ENCODE data around the gene TLE4. TPM values are rescaled to one million over a fixed set of nuclear protein-coding genes. Genes with fewer than 3 reads are reported as not detected.
"Not testable (repeated sequence)": the region's sequence is repeated elsewhere in the genome, so short reads cannot be mapped to it uniquely, and the experiment has no call there.

Gene TLE4
- polyA plus RNA-seq, 3 donors = 3.9 to 11.1 (median 8.1) TPM

DNA sequence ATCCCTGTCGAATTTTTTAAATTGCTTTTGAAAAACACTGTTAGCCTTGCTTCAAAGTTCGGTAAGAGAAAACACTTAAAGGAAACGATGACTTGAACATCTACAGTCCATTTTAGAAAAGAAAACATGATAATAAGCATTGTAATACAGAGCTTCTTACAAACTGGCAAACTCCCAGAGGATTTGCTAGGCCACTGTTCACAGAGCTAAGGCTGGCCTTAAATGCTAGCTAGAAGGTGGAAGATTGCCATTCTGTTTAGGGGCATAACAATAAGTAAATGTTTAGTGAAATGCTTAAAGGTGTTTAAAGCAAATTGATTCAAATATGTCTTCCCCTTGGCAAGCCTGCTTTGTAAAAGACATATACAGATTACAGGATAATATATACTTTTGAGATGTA lies 169.6 kb downstream of the TLE4 start:
- WGBS, 3 donors = 72 to 86% (median 84%) methylated on average over 3 of the region's 3 CpGs
- no peak overlapping the region for H3K27ac ChIP-seq (ENCODE audit: low read depth, low read length)

DNA sequence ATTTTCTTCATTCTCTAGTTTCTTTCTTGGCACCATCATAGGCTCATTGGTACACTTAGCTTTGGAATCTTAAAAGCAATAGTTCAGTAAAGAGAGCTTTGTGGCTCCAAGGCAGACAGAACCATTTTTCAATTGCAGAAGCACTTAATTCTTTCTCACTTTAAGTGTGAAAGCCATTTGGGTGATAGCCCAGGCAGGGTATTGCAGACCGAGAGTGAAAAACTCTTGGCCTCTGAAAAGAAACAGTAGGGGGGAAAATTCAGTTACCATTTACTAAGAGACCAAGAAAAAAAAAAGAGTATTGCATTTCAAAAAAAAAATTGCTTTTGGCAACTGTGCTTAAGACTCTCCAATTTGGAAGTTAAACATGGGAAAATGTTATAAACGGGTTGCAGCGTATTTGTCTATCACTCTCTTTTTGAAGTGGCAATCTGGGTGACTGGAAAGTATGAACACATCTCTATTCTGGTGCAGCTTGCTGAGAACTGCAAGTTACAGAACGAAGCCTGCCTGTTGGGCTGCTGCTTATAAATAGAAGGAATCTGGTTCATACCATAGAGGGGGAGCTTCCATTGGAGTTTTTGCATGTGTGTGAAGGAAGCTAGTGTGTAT lies 170.5 kb downstream of the TLE4 start:
- 60 to 72% (median 61%) methylated on average over 4 of the region's 4 CpGs for WGBS, 3 donors
- no peak overlapping the region for H3K27ac ChIP-seq (ENCODE audit: low read depth, low read length)

GRCh38 chr9:79744521-79744920 lies 172.8 kb downstream of the TLE4 start:
- 89 to 97% (median 96%) methylated on average over 6 of the region's 6 CpGs for WGBS, 3 donors
- no peak overlapping the region for H3K27ac ChIP-seq (ENCODE audit: low read depth, low read length)

DNA sequence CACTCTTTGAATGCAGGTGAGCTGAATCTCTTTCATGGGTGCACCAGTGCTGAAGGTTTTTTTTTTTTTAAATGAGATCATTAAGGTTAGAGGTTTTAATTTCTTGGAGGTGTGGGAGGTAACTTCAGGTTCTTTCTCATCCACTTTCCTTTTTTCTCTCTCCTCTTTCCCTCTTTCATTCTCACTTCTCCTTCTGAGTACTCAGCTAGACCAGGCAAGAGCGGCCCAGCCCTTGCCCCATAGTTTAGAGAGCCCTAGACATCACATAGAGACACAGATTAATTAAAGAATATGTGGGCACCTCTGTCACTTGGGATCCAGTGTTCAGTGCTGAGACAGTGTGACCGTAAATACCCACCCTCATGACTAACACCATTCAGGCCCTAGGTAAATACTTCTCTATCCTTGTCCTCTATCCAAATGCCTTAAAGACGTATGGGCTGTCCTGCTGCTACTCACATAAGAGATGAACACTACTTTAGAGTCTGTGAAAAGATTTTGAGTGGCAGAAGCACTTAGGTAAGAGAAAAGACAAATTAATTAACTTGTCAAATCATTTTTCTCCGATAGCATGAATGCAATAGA lies 174.1 kb downstream of the TLE4 start:
- 80 to 94% (median 94%) methylated on average over 4 of the region's 4 CpGs for WGBS, 3 donors
- no peak overlapping the region for H3K27ac ChIP-seq (ENCODE audit: low read depth, low read length)

DNA sequence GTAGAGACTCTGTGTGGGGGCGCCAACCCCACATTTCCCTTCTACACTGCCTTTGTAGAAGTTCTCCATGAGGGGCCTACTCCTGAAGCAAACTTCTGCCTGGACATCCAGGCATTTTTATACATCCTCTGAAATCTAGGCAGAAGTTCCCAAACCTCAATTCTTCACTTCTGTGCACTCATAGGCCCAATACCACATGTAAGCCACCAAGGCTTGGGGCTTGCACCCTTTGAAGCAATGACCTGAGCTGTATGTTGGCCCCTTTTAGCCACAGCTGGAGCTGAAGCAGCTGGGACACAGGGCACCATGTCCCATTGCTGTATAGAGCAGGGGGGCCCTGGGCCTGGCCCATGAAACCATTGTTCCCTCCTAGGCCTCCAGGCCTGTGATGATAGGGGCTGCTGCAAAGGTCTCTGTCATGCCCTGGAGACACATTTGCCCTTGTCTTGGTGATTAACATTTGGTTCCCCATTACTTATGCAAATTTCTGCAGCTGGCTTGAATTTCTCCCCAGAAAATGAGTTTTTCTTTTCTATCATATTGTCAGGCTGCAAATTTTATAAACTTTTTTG lies 180.2 kb downstream of the TLE4 start:
- H3K27ac ChIP-seq (ENCODE audit: low read depth, low read length) = not testable (repeated sequence)
- 96 to 100% (median 100%) methylated on average over 1 of the region's 1 CpG for WGBS, 3 donors

DNA sequence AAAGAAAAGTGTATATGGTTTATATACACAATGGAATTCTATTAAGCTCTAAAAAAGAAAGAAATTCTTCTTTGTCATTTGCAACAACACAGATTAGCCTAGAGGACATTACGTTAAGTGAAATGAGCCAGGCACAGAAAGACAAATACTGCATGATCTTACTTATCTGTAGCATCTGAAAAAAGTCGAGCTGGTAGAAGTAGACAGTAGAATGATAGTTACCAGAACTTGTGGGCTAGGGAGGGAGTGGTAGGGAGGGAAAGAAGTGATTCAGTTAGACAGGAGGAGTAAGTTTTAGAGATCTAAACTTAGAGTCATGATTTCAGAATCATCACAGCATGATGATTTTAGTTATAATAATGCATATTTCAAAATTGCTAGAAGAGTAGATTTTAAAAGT lies 184.6 kb downstream of the TLE4 start:
- H3K27ac ChIP-seq (ENCODE audit: low read depth, low read length) = no peak overlapping the region
- WGBS, 3 donors = 69 to 75% (median 75%) methylated on average over 2 of the region's 2 CpGs

- no peak overlapping the region for H3K27ac ChIP-seq (ENCODE audit: low read depth, low read length)
These were observed 185.3 kb downstream of the TLE4 start for GRCh38 chr9:79757074-79757473.

DNA sequence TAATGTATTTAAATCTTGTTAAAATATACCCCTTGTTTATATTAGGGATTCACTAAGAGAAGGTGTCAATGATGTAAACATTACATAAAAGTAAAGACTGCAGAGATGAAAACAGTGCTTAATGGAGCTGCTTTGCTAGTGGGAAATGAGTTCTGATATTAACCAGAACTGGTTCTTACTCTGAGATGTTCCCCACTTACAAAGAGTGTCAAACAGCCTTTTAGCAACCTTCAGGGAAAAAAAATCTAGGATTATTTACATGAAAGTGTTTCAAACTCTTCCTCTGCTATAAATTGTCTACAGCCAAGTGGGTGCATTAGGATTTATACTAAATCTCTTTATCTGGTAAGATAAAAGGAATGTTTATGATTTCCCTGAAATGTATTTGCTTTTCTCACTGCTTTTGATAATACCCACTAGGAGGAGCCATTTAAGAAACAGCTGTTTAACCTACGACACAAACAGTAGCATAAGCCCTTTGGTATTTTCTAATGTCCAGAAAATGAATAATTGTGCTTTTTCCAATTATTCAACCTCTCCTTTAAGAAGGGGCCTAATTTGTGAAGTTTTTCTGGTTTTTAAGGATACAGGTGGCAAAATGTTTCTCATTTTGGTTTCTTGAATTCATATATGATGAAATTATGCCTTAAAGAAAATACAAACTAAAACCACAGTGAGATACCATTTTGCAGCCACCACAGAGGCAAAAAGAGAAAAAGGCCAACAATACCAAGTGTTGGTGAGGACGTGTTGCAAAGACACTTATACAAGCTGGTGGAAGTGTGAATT lies 186.3 kb downstream of the TLE4 start:
- WGBS, 3 donors = 47 to 58% (median 54%) methylated on average over 2 of the region's 2 CpGs
- H3K27ac ChIP-seq (ENCODE audit: low read depth, low read length) = no peak overlapping the region

DNA sequence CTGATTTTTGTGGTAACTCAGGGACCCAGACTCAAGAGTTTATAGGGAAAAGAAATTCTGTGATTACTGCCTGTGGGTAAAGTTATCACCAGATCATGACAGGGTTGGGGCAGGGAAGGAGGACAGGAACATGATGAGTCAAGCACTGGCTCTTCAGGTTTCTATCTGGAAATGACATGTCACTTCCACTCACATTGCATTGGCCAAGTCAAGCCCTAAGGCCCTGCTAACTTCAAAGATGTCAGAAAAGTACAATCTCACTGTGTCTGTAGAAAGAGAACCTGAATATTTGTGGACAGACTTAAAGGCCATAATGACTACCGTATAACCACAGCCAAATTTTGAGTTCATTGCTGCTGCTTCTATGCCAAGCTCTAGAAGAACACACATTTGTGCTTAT lies 187.7 kb downstream of the TLE4 start:
- no peak overlapping the region for H3K27ac ChIP-seq (ENCODE audit: low read depth, low read length)
- WGBS, 3 donors = 89 to 97% (median 92%) methylated on average over 1 of the region's 1 CpG

DNA sequence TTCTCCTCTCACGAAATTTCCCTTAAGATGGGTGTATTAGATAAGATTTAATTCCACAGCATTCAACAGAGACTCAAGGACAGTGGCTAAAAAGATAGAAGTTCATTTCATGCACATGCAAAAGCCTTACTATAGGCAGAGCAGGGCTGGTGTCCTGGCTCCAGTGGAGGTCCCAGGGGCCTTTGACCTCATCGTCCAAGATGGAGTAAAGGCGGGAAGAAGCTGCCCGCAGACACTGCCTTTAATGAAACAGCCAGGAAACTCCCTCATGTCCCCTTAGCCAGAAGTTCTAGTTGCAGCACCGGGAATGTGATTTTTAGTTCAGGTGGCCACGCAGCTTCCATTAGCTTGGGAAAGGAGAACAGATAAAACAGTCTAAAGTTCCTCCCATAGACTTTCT lies 190.3 kb downstream of the TLE4 start:
- H3K27ac ChIP-seq (ENCODE audit: low read depth, low read length) = no peak overlapping the region
- WGBS, 3 donors = 76 to 82% (median 79%) methylated on average over 6 of the region's 6 CpGs

GRCh38 chr9:79763671-79764285 lies 192.0 kb downstream of the TLE4 start:
- H3K27ac ChIP-seq (ENCODE audit: low read depth, low read length) = no peak overlapping the region
- WGBS, 3 donors = 85 to 87% (median 87%) methylated on average over 6 of the region's 6 CpGs

DNA sequence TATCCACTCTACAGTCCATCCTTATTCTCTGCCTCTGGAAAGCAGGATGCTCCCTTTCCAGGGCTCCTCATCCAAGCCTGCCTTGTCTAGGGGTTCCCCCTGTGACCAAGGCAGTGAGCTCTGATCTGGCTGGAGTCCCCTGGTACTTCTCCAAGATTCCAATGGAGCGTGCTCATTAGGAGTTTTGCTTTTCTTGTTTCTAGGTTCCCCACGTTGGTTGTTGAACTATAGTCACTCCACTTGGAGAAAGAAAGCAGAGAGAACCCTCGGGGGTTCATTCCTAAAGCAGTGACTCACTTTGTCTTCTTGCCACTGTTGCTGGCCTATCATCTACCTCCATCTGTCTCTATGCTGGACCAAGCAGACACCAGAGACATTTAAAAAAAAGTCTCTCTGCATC lies 192.6 kb downstream of the TLE4 start:
- WGBS, 3 donors = 30 to 50% (median 42%) methylated on average over 3 of the region's 3 CpGs
- H3K27ac ChIP-seq (ENCODE audit: low read depth, low read length) = no peak overlapping the region

DNA sequence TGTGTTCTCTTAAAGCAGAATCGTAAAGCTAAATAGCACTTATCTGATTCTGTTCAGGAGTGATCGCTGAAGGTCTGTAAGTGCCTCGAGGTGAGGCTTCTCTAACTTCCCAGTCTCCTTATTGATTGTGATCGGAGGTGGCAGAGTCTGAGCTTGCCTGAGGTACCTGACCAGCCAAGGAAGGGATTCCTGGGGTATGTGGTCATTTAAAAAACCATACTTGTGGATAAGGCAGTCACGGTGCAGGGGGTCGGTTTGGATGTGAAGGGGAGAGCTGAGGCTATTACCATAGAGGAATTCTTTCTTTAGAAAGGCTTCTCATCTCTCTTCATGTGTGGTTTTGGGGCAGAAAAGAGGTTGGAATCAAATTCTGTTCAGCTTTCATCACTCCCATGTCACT lies 193.7 kb downstream of the TLE4 start:
- 55 to 87% (median 83%) methylated on average over 6 of the region's 6 CpGs for WGBS, 3 donors
- H3K27ac ChIP-seq (ENCODE audit: low read depth, low read length) = no peak overlapping the region

GRCh38 chr9:79766091-79766490 lies 194.3 kb downstream of the TLE4 start:
- 71 to 94% (median 88%) methylated on average over 5 of the region's 5 CpGs for WGBS, 3 donors

DNA sequence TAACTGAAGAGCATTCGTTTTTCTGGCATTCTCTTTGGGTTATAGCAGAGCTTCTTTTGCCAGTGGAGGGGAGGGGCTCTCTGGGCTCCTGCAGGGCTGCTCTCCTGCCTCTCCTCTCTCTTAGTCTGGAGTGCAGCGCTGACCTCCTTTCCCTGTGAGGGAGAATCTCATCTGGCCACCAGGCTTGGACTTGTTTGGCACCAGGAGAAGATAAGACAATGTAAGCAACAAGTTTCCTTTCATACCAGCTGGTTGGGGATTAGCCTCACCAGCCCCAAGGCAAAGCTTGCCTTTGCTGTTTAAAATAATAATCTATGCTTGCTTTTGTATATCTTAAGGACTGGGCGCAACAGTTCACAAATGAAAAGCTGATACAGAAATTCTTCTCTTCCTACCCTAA lies 196.4 kb downstream of the TLE4 start:
- H3K27ac ChIP-seq (ENCODE audit: low read depth, low read length) = no peak overlapping the region
- 50 to 56% (median 54%) methylated on average over 3 of the region's 3 CpGs for WGBS, 3 donors

More at GRCh38 chr9:79766091-79766490, 194.3 kb downstream of the TLE4 start:
- no peak overlapping the region for H3K27ac ChIP-seq (ENCODE audit: low read depth, low read length)

GRCh38 chr9:79769476-79770275 lies 197.9 kb downstream of the TLE4 start:
- 85 to 92% (median 90%) methylated on average over 4 of the region's 4 CpGs for WGBS, 3 donors
- no peak overlapping the region for H3K27ac ChIP-seq (ENCODE audit: low read depth, low read length)

GRCh38 chr9:79774356-79774755 lies 202.6 kb downstream of the TLE4 start:
- no peak overlapping the region for H3K27ac ChIP-seq (ENCODE audit: low read depth, low read length)
- 92 to 100% (median 93%) methylated on average over 1 of the region's 1 CpG for WGBS, 3 donors

Measured in adipose tissue (tissue), 3 donors.